IMR-90 (cell line): ENCODE measurements around the gene SBSN. TPM values are rescaled to one million over a fixed set of nuclear protein-coding genes. Genes with fewer than 3 reads are reported as not detected.

Source experiments
- ATAC-seq: fragments of 200-7000 bp; cut with Tn5 transposase; 2 replicates; pipeline ENCODE4 v1.9.1; 2020; ENCODE audit warnings: low read depth, mild to moderate bottlenecking, moderate library complexity
- BruUV-seq: library from RNA; stranded (reverse); fragments of 400-500 nt; replicated peaks from 2 replicates; lab custom pipeline; 2021; lab: Mats Ljungman, UMichigan
- CTCF ChIA-PET: fragments of 300-600 bp; formaldehyde crosslinking; extraction: SDS; loops from one replicate; lab custom pipeline; 2021; ENCODE audit warnings: antibody characterized with exemption; lab: Yijun Ruan, JAX
- POLR2A ChIA-PET: fragments of 300-600 bp; sonication (Branson Sonifier 250); formaldehyde crosslinking; loops from one replicate; lab custom pipeline; 2022; ENCODE audit warnings: antibody characterized with exemption; ENCODE audit not compliant: unreplicated experiment; lab: Charles Lee
- DNase-seq: peaks from one replicate; pipeline ENCODE4 v3.0.0; 2013
- H2AFZ ChIP-seq: replicated peaks from 2 replicates; pipeline ENCODE3; 2013; ENCODE audit warnings: low read length, mild to moderate bottlenecking; ENCODE audit not compliant: poor library complexity
- H2AK5ac ChIP-seq: 2 replicates; pipeline ENCODE4 v1.6.1; 2013; ENCODE audit warnings: low read depth, low read length, inconsistent platforms
- H2AK9ac ChIP-seq: replicated peaks from 2 replicates; pipeline ENCODE3; 2013; ENCODE audit warnings: mild to moderate bottlenecking, low read depth, low read length, moderate library complexity; ENCODE audit not compliant: poor library complexity
- H2BK120ac ChIP-seq: 2 replicates; pipeline ENCODE4 v1.6.1; 2013; ENCODE audit warnings: low read depth, low read length, inconsistent platforms
- H2BK15ac ChIP-seq: 3 replicates; pipeline ENCODE4 v1.6.1; 2013; ENCODE audit warnings: low read depth, low read length, inconsistent platforms
- H2BK20ac ChIP-seq: 2 replicates; pipeline ENCODE4 v1.6.1; 2013; ENCODE audit warnings: low read depth, mild to moderate bottlenecking, inconsistent platforms, low read length, moderate library complexity
- H2BK5ac ChIP-seq: 2 replicates; pipeline ENCODE4 v1.6.1; 2013; ENCODE audit warnings: mild to moderate bottlenecking, low read depth, low read length, inconsistent platforms; ENCODE audit not compliant: poor library complexity, severe bottlenecking
- H3K14ac ChIP-seq: replicated peaks from 2 replicates; pipeline ENCODE4 v1.6.1; 2013; ENCODE audit warnings: low read depth, low read length, inconsistent platforms
- H3K18ac ChIP-seq: 2 replicates; pipeline ENCODE4 v1.6.1; 2013; ENCODE audit warnings: low read depth, low read length, control low read depth
- H3K23ac ChIP-seq: 2 replicates; pipeline ENCODE4 v1.6.1; 2013; ENCODE audit warnings: low read depth, low read length, inconsistent platforms
- H3K27ac ChIP-seq: 2 replicates; pipeline ENCODE4 v1.5.1; 2013; ENCODE audit warnings: mild to moderate bottlenecking, control low read depth, low read length; ENCODE audit not compliant: insufficient read depth
- H3K27me3 ChIP-seq: 2 replicates; pipeline ENCODE4 v1.6.1; 2013; ENCODE audit warnings: low read length; ENCODE audit not compliant: control insufficient read depth, insufficient read depth
- H3K36me3 ChIP-seq: 2 replicates; pipeline ENCODE4 v1.6.1; 2013; ENCODE audit warnings: low read length, mixed read lengths; ENCODE audit not compliant: control insufficient read depth, insufficient read depth
- H3K4ac ChIP-seq: 2 replicates; pipeline ENCODE4 v1.6.1; 2013; ENCODE audit warnings: low read depth, low read length, inconsistent platforms
- H3K4me1 ChIP-seq: 2 replicates; pipeline ENCODE4 v1.6.1; 2013; ENCODE audit warnings: low read length, mixed read lengths; ENCODE audit not compliant: control insufficient read depth, insufficient read depth
- H3K4me2 ChIP-seq: 2 replicates; pipeline ENCODE4 v1.6.1; 2013; ENCODE audit warnings: low read depth, mild to moderate bottlenecking, control low read depth, low read length, moderate library complexity
- H3K4me3 ChIP-seq: 2 replicates; pipeline ENCODE4 v1.5.1; 2013; ENCODE audit warnings: low read depth, mild to moderate bottlenecking, control low read depth, low read length, moderate library complexity; ENCODE audit not compliant: insufficient read depth
- H3K56ac ChIP-seq: 2 replicates; pipeline ENCODE4 v1.6.1; 2013; ENCODE audit warnings: low read length, inconsistent platforms; ENCODE audit not compliant: insufficient read depth; ENCODE audit errors: extremely low read depth
- H3K79me1 ChIP-seq, 2 experiments: 2 replicates each; pipeline ENCODE4 v1.6.1; 2013; ENCODE audit warnings: low read length in 2 of 2, inconsistent platforms in 1 of 2, low read depth in 1 of 2
- H3K9ac ChIP-seq: 2 replicates; pipeline ENCODE4 v1.6.1; 2013; ENCODE audit warnings: low read depth, low read length, control low read depth
- H3K9me1 ChIP-seq: 2 replicates; pipeline ENCODE4 v1.6.1; 2013; ENCODE audit warnings: low read length, inconsistent platforms; ENCODE audit not compliant: insufficient read depth
- H3K9me3 ChIP-seq: 2 replicates; pipeline ENCODE4 v1.6.1; 2013; ENCODE audit warnings: low read length; ENCODE audit not compliant: control insufficient read depth, insufficient read depth
- H4K20me1 ChIP-seq: 2 replicates; pipeline ENCODE4 v1.6.1; 2013; ENCODE audit warnings: low read length, inconsistent platforms; ENCODE audit not compliant: insufficient read depth
- H4K5ac ChIP-seq: 2 replicates; pipeline ENCODE4 v1.6.1; 2013; ENCODE audit warnings: mild to moderate bottlenecking, low read depth, low read length, control low read depth
- H4K8ac ChIP-seq, 2 experiments: 2 replicates each; pipeline ENCODE4 v1.6.1; 2013; ENCODE audit warnings: low read depth in 2 of 2, low read length in 2 of 2, control low read depth in 1 of 2, inconsistent platforms in 1 of 2
- H4K91ac ChIP-seq: 2 replicates; pipeline ENCODE4 v1.6.1; 2013; ENCODE audit warnings: low read depth, low read length, inconsistent platforms; ENCODE audit not compliant: insufficient read depth
- CEBPB ChIP-seq: IDR thresholded peaks from 2 replicates; pipeline ENCODE4 v1.6.1; 2012; ENCODE audit warnings: low read depth, low read length, improper control_type of control experiment
- NFE2L2 ChIP-seq: fragments of 150-350 bp; IDR thresholded peaks from 2 replicates; pipeline ENCODE4 v1.6.1; 2016; ENCODE audit warnings: low read depth, mild to moderate bottlenecking, low read length
- WGBS, 2 experiments: methylation state at CpG; one replicate each; pipeline versions ENCODE4 v1.1.5 to v1.1.7; 2013; ENCODE audit warnings: missing lambda C conversion rate in 2 of 2; ENCODE audit not compliant: insufficient read length in 1 of 2; ENCODE audit errors: extremely low coverage in 2 of 2; 5-methylcytosine and 5-hydroxymethylcytosine counted together
- dilution Hi-C: fragments of 300-500 bp; cut with HindIII; formaldehyde crosslinking; loops from one replicate; pipeline ENCODE4 v1.14.3; 2018; ENCODE audit warnings: low sequenced_read_pairs; ENCODE audit not compliant: unreplicated experiment
- in situ Hi-C: fragments of 300-500 bp; cut with MboI; formaldehyde crosslinking; loops from 3 replicates; pipeline ENCODE4 v1.14.3; 2019; ENCODE audit warnings: low sequenced_read_pairs, inconsistent platforms, mixed read lengths
- intact Hi-C: fragments of 100-400 bp; cut with micrococcal nuclease; formaldehyde crosslinking; loops from 2 replicates; pipeline ENCODE4 v1.10.0; 2022
- polyA plus RNA-seq, 3 experiments: library from polyadenylated mRNA; depleted of rRNA; stranded (reverse); fragments of >200 nt; gene quantifications; 2 replicates each; pipeline ENCODE4 v1.2.3, GENCODE V29; 2012; ENCODE audit warnings: low replicate concordance in 1 of 3
- total RNA-seq: library from RNA; depleted of rRNA; stranded (reverse); fragments of >200 nt; gene quantifications from 2 replicates; pipeline ENCODE4 v1.2.3, GENCODE V29; 2012

SBSN gene
- total and polyA plus RNA-seq, 2 of the 4 experiments (the other 2 are of a cell fraction) = 0.72 to 6.4 TPM

DNA sequence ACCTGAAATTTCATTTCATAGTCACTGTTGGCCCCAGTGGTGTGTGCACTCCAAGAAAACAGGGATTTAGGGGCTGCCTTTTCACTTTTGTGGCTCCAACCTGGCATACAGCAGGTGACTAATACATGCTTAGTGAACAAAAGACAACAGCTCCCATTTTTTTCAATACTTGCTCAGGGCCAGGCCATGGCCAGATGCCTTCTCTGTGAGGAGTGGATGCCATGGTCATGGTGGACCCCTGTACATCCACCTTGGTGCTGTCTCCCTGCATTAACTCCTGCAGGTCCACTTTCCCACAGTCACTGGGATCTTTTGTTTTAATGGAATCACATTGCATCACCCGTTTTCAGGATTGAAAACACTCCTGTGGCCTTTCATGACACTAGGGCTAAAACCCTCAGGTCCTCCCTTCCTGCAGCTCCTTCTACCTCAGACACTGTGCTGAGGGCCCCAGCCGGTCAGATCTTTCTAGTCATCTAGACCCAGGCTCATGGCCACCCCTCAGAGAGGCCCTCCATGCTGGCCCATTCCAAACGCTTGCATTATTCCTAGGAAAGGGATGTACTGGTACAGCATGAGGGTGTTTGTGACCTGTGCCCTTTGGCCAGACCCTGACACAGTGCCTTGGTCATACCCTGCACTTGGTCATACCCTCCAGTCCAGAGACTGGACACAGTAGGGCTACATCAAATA is 16.1 kb upstream of the SBSN start:
- H4K20me1 ChIP-seq = 0 out of 2 replicates have a peak, but pooled peaks cover 3% of the 10 kb centered on the region
- peak overlapping the region; percentile 99 for H2AFZ ChIP-seq
- ATAC-seq (no peak), DNase-seq (no peak)
- H3K56ac ChIP-seq = peak overlapping the region; percentile 57; the same call in 1 of the 2 replicates
- H3K4me2 ChIP-seq = peak overlapping the region; percentile 98
- H2BK20ac ChIP-seq = no peak overlapping the region
- H3K23ac ChIP-seq = peak overlapping the region; percentile 85
- H4K8ac ChIP-seq = peak overlapping the region; percentile 91 to 97; a peak in 3 of 4 replicates
- no CpG with 5 or more reads among the region's 3 CpGs for WGBS, 2 experiments
- no TSS peak for BruUV-seq
- CTCF ChIA-PET = no interaction called here
- peak overlapping the region; percentile 93; the same call in 1 of the 2 replicates for H3K14ac ChIP-seq
- H2BK5ac ChIP-seq = no peak overlapping the region
- POLR2A ChIA-PET = no interaction called here
- in situ Hi-C loops = no loop called here
- H3K18ac ChIP-seq = no peak overlapping the region
- H3K27me3 ChIP-seq = no peaks in the 10 kb centered on the region
- peak overlapping the region; percentile 79 for H4K5ac ChIP-seq
- H3K4ac ChIP-seq = peak overlapping the region; percentile 87; the same call in 1 of the 2 replicates
- H2BK15ac ChIP-seq = no peak overlapping the region
- no peaks in the 10 kb centered on the region for H3K9me3 ChIP-seq
- H3K27ac ChIP-seq = peak overlapping the region; percentile 90; the same call in 1 of the 2 replicates
- no peak overlapping the region for H2BK120ac ChIP-seq
- peaks cover 31 to 50% of the 10 kb centered on the region in 2 experiments for H3K79me1 ChIP-seq
- peaks cover 8% of the 10 kb centered on the region for H3K4me1 ChIP-seq
- peaks cover 4% of the 10 kb centered on the region; the same call in 1 of the 2 replicates for H3K36me3 ChIP-seq
- dilution Hi-C loops = no loop called here
- TF ChIP-seq CEBPB (peak; percentile 21; the same call in 1 of the 2 replicates), NFE2L2 (no peak)
- intact Hi-C loops = loop anchor here (2.0 kb wide), 1 partner anchor 33 kb away; no protein-coding TSS in a partner anchor
- peak overlapping the region; percentile 79; the same call in 1 of the 2 replicates for H4K91ac ChIP-seq
- peak overlapping the region; percentile 95 for H2AK9ac ChIP-seq
- peaks cover 9% of the 10 kb centered on the region; the same call in 1 of the 2 replicates for H3K9me1 ChIP-seq
- peak overlapping the region; percentile 91 for H3K4me3 ChIP-seq
- peak overlapping the region; percentile 87 for H2AK5ac ChIP-seq
- H3K9ac ChIP-seq = peak overlapping the region; percentile 90
